IMR-90 (cell line): ENCODE results near the gene CARNS1. TPM values are rescaled to one million over a fixed set of nuclear protein-coding genes. Genes with fewer than 3 reads are reported as not detected.
A peak's percentile ranks its signal among the peaks of the same experiment; 100 is the strongest.

Source experiments
- ATAC-seq: fragments of 200-7000 bp; cut with Tn5 transposase; 2 replicates; pipeline ENCODE4 v1.9.1; 2020; ENCODE audit warnings: low read depth, mild to moderate bottlenecking, moderate library complexity
- BruUV-seq: library from RNA; stranded (reverse); fragments of 400-500 nt; replicated peaks from 2 replicates; lab custom pipeline; 2021; lab: Mats Ljungman, UMichigan
- CTCF ChIA-PET: fragments of 300-600 bp; formaldehyde crosslinking; extraction: SDS; loops from one replicate; lab custom pipeline; 2021; ENCODE audit warnings: antibody characterized with exemption; lab: Yijun Ruan, JAX
- POLR2A ChIA-PET: fragments of 300-600 bp; sonication (Branson Sonifier 250); formaldehyde crosslinking; loops from one replicate; lab custom pipeline; 2022; ENCODE audit warnings: antibody characterized with exemption; ENCODE audit not compliant: unreplicated experiment; lab: Charles Lee
- DNase-seq: peaks from one replicate; pipeline ENCODE4 v3.0.0; 2013
- H2AFZ ChIP-seq: replicated peaks from 2 replicates; pipeline ENCODE3; 2013; ENCODE audit warnings: low read length, mild to moderate bottlenecking; ENCODE audit not compliant: poor library complexity
- H2AK5ac ChIP-seq: 2 replicates; pipeline ENCODE4 v1.6.1; 2013; ENCODE audit warnings: low read depth, low read length, inconsistent platforms
- H2AK9ac ChIP-seq: replicated peaks from 2 replicates; pipeline ENCODE3; 2013; ENCODE audit warnings: mild to moderate bottlenecking, low read depth, low read length, moderate library complexity; ENCODE audit not compliant: poor library complexity
- H2BK120ac ChIP-seq: 2 replicates; pipeline ENCODE4 v1.6.1; 2013; ENCODE audit warnings: low read depth, low read length, inconsistent platforms
- H2BK15ac ChIP-seq: 3 replicates; pipeline ENCODE4 v1.6.1; 2013; ENCODE audit warnings: low read depth, low read length, inconsistent platforms
- H2BK20ac ChIP-seq: 2 replicates; pipeline ENCODE4 v1.6.1; 2013; ENCODE audit warnings: low read depth, mild to moderate bottlenecking, inconsistent platforms, low read length, moderate library complexity
- H2BK5ac ChIP-seq: 2 replicates; pipeline ENCODE4 v1.6.1; 2013; ENCODE audit warnings: mild to moderate bottlenecking, low read depth, low read length, inconsistent platforms; ENCODE audit not compliant: poor library complexity, severe bottlenecking
- H3K14ac ChIP-seq: replicated peaks from 2 replicates; pipeline ENCODE4 v1.6.1; 2013; ENCODE audit warnings: low read depth, low read length, inconsistent platforms
- H3K18ac ChIP-seq: 2 replicates; pipeline ENCODE4 v1.6.1; 2013; ENCODE audit warnings: low read depth, low read length, control low read depth
- H3K23ac ChIP-seq: 2 replicates; pipeline ENCODE4 v1.6.1; 2013; ENCODE audit warnings: low read depth, low read length, inconsistent platforms
- H3K27ac ChIP-seq: 2 replicates; pipeline ENCODE4 v1.5.1; 2013; ENCODE audit warnings: mild to moderate bottlenecking, control low read depth, low read length; ENCODE audit not compliant: insufficient read depth
- H3K27me3 ChIP-seq: 2 replicates; pipeline ENCODE4 v1.6.1; 2013; ENCODE audit warnings: low read length; ENCODE audit not compliant: control insufficient read depth, insufficient read depth
- H3K36me3 ChIP-seq: 2 replicates; pipeline ENCODE4 v1.6.1; 2013; ENCODE audit warnings: low read length, mixed read lengths; ENCODE audit not compliant: control insufficient read depth, insufficient read depth
- H3K4ac ChIP-seq: 2 replicates; pipeline ENCODE4 v1.6.1; 2013; ENCODE audit warnings: low read depth, low read length, inconsistent platforms
- H3K4me1 ChIP-seq: 2 replicates; pipeline ENCODE4 v1.6.1; 2013; ENCODE audit warnings: low read length, mixed read lengths; ENCODE audit not compliant: control insufficient read depth, insufficient read depth
- H3K4me2 ChIP-seq: 2 replicates; pipeline ENCODE4 v1.6.1; 2013; ENCODE audit warnings: low read depth, mild to moderate bottlenecking, control low read depth, low read length, moderate library complexity
- H3K4me3 ChIP-seq: 2 replicates; pipeline ENCODE4 v1.5.1; 2013; ENCODE audit warnings: low read depth, mild to moderate bottlenecking, control low read depth, low read length, moderate library complexity; ENCODE audit not compliant: insufficient read depth
- H3K56ac ChIP-seq: 2 replicates; pipeline ENCODE4 v1.6.1; 2013; ENCODE audit warnings: low read length, inconsistent platforms; ENCODE audit not compliant: insufficient read depth; ENCODE audit errors: extremely low read depth
- H3K79me1 ChIP-seq, 2 experiments: 2 replicates each; pipeline ENCODE4 v1.6.1; 2013; ENCODE audit warnings: low read length in 2 of 2, inconsistent platforms in 1 of 2, low read depth in 1 of 2
- H3K9ac ChIP-seq: 2 replicates; pipeline ENCODE4 v1.6.1; 2013; ENCODE audit warnings: low read depth, low read length, control low read depth
- H3K9me1 ChIP-seq: 2 replicates; pipeline ENCODE4 v1.6.1; 2013; ENCODE audit warnings: low read length, inconsistent platforms; ENCODE audit not compliant: insufficient read depth
- H3K9me3 ChIP-seq: 2 replicates; pipeline ENCODE4 v1.6.1; 2013; ENCODE audit warnings: low read length; ENCODE audit not compliant: control insufficient read depth, insufficient read depth
- H4K20me1 ChIP-seq: 2 replicates; pipeline ENCODE4 v1.6.1; 2013; ENCODE audit warnings: low read length, inconsistent platforms; ENCODE audit not compliant: insufficient read depth
- H4K5ac ChIP-seq: 2 replicates; pipeline ENCODE4 v1.6.1; 2013; ENCODE audit warnings: mild to moderate bottlenecking, low read depth, low read length, control low read depth
- H4K8ac ChIP-seq, 2 experiments: 2 replicates each; pipeline ENCODE4 v1.6.1; 2013; ENCODE audit warnings: low read depth in 2 of 2, low read length in 2 of 2, control low read depth in 1 of 2, inconsistent platforms in 1 of 2
- H4K91ac ChIP-seq: 2 replicates; pipeline ENCODE4 v1.6.1; 2013; ENCODE audit warnings: low read depth, low read length, inconsistent platforms; ENCODE audit not compliant: insufficient read depth
- BHLHE40 ChIP-seq: fragments of 150-350 bp; IDR thresholded peaks from 2 replicates; pipeline ENCODE4 v1.6.1; 2016; ENCODE audit warnings: mild to moderate bottlenecking, low read depth, low read length
- CEBPB ChIP-seq: IDR thresholded peaks from 2 replicates; pipeline ENCODE4 v1.6.1; 2012; ENCODE audit warnings: low read depth, low read length, improper control_type of control experiment
- CHD1 ChIP-seq: IDR thresholded peaks from 2 replicates; pipeline ENCODE4 v1.6.1; 2012; ENCODE audit warnings: low read depth, low read length, improper control_type of control experiment
- CTCF ChIP-seq: conservative IDR thresholded peaks from 2 replicates; pipeline ENCODE4 v1.5.1; 2012; ENCODE audit warnings: mild to moderate bottlenecking, low read depth, low read length, improper control_type of control experiment
- ELK1 ChIP-seq: fragments of 150-350 bp; IDR thresholded peaks from 2 replicates; pipeline ENCODE4 v1.6.1; 2016; ENCODE audit warnings: low read depth, mild to moderate bottlenecking, low read length, moderate library complexity, borderline replicate concordance
- FOS ChIP-seq: fragments of 150-350 bp; IDR thresholded peaks from 2 replicates; pipeline ENCODE4 v1.6.1; 2016; ENCODE audit warnings: low read depth, low read length
- MAFK ChIP-seq: IDR thresholded peaks from 2 replicates; pipeline ENCODE4 v1.6.1; 2012; ENCODE audit warnings: low read depth, low read length, improper control_type of control experiment
- MAZ ChIP-seq: IDR thresholded peaks from 2 replicates; pipeline ENCODE4 v1.6.1; 2012; ENCODE audit warnings: low read depth, mild to moderate bottlenecking, low read length, improper control_type of control experiment, moderate library complexity, borderline replicate concordance
- MXI1 ChIP-seq: IDR thresholded peaks from 2 replicates; pipeline ENCODE4 v1.6.1; 2012; ENCODE audit warnings: low read depth, mild to moderate bottlenecking, low read length, moderate library complexity, borderline replicate concordance
- NFE2L2 ChIP-seq: fragments of 150-350 bp; IDR thresholded peaks from 2 replicates; pipeline ENCODE4 v1.6.1; 2016; ENCODE audit warnings: low read depth, mild to moderate bottlenecking, low read length
- POLR2A ChIP-seq: IDR thresholded peaks from 2 replicates; pipeline ENCODE4 v1.6.1; 2012; ENCODE audit warnings: mild to moderate bottlenecking, low read depth, low read length
- RAD21 ChIP-seq: IDR thresholded peaks from 2 replicates; pipeline ENCODE4 v1.6.1; 2012; ENCODE audit warnings: low read length, improper control_type of control experiment
- RCOR1 ChIP-seq: IDR thresholded peaks from 2 replicates; pipeline ENCODE4 v1.6.1; 2012; ENCODE audit warnings: mild to moderate bottlenecking, low read length, improper control_type of control experiment; ENCODE audit not compliant: insufficient replicate concordance
- RFX5 ChIP-seq: IDR thresholded peaks from 2 replicates; pipeline ENCODE4 v1.8.0; 2012; ENCODE audit warnings: low read depth, mild to moderate bottlenecking, low read length, moderate library complexity
- SMC3 ChIP-seq: fragments of 150-350 bp; IDR thresholded peaks from 2 replicates; pipeline ENCODE4 v1.6.1; 2016; ENCODE audit warnings: low read depth, mild to moderate bottlenecking, antibody characterized with exemption, low read length, moderate library complexity
- USF2 ChIP-seq: fragments of 150-350 bp; IDR thresholded peaks from 2 replicates; pipeline ENCODE4 v1.6.1; 2017; ENCODE audit warnings: mild to moderate bottlenecking, antibody characterized with exemption, low read length, low read depth
- WGBS, 2 experiments: methylation state at CpG; one replicate each; pipeline versions ENCODE4 v1.1.5 to v1.1.7; 2013; ENCODE audit warnings: missing lambda C conversion rate in 2 of 2; ENCODE audit not compliant: insufficient read length in 1 of 2; ENCODE audit errors: extremely low coverage in 2 of 2; 5-methylcytosine and 5-hydroxymethylcytosine counted together
- dilution Hi-C: fragments of 300-500 bp; cut with HindIII; formaldehyde crosslinking; loops from one replicate; pipeline ENCODE4 v1.14.3; 2018; ENCODE audit warnings: low sequenced_read_pairs; ENCODE audit not compliant: unreplicated experiment
- in situ Hi-C: fragments of 300-500 bp; cut with MboI; formaldehyde crosslinking; loops from 3 replicates; pipeline ENCODE4 v1.14.3; 2019; ENCODE audit warnings: low sequenced_read_pairs, inconsistent platforms, mixed read lengths
- intact Hi-C: fragments of 100-400 bp; cut with micrococcal nuclease; formaldehyde crosslinking; loops from 2 replicates; pipeline ENCODE4 v1.10.0; 2022
- polyA plus RNA-seq, 3 experiments: library from polyadenylated mRNA; depleted of rRNA; stranded (reverse); fragments of >200 nt; gene quantifications; 2 replicates each; pipeline ENCODE4 v1.2.3, GENCODE V29; 2012; ENCODE audit warnings: low replicate concordance in 1 of 3
- total RNA-seq: library from RNA; depleted of rRNA; stranded (reverse); fragments of >200 nt; gene quantifications from 2 replicates; pipeline ENCODE4 v1.2.3, GENCODE V29; 2012

The CARNS1 gene
- total and polyA plus RNA-seq, 2 of the 4 experiments (the other 2 are of a cell fraction), result under 0.01 to 0.32 TPM

GRCh38 chr11:67384851-67385366 is 30.6 kb upstream of the CARNS1 start:
- in situ Hi-C loops (loop anchor here (5.0 kb wide), 1 partner anchor 123 kb away; no protein-coding TSS in a partner anchor), intact Hi-C loops (no loop called here), dilution Hi-C loops (no loop called here)
- WGBS, 2 experiments, result 82% methylated on average over 2 of the region's 3 CpGs; no CpG with 5 or more reads in 1 of the 2 experiments
- Histone ChIP-seq H3K4me2 (no peak overlapping the region), H3K18ac (no peak overlapping the region), H2BK120ac (no peak overlapping the region), H2AFZ (peak overlapping the region; percentile 26), H3K27ac (no peak overlapping the region), H3K23ac (no peak overlapping the region), H3K4me3 (no peak overlapping the region), H3K9me1 (no peaks in the 10 kb centered on the region; the same call in 1 of the 2 replicates), H3K27me3 (no peaks in the 10 kb centered on the region; the same call in 1 of the 2 replicates), H3K14ac (no peak overlapping the region), H3K79me1 (peaks cover 0 to 5% of the 10 kb centered on the region in 2 experiments; a peak in 1 of 4 replicates), H3K36me3 (no peaks in the 10 kb centered on the region), H2BK15ac (no peak overlapping the region), H2AK5ac (peak overlapping the region; percentile 57; the same call in 1 of the 2 replicates), H4K5ac (no peak overlapping the region), H2BK20ac (no peak overlapping the region), H3K56ac (no peak overlapping the region), H3K4me1 (peaks cover 8% of the 10 kb centered on the region; the same call in 1 of the 2 replicates), H3K9ac (no peak overlapping the region), H3K9me3 (no peaks in the 10 kb centered on the region), H4K20me1 (no peaks in the 10 kb centered on the region), H4K91ac (no peak overlapping the region), H4K8ac (peak overlapping the region; percentile 40 to 42; a peak in 2 of 4 replicates), H3K4ac (no peak overlapping the region), H2AK9ac (no peak overlapping the region), H2BK5ac (no peak overlapping the region)
- peak; percentile 64 for DNase-seq
- ChIA-PET CTCF (no interaction called here), POLR2A (no interaction called here)
- TF ChIP-seq RAD21 (no peak), MAZ (no peak), ELK1 (no peak), USF2 (no peak), SMC3 (no peak), CHD1 (no peak), FOS (no peak), MAFK (no peak), RCOR1 (no peak), POLR2A (no peak), CTCF (no peak), RFX5 (no peak), BHLHE40 (no peak), NFE2L2 (no peak), MXI1 (no peak), CEBPB (no peak)
- BruUV-seq, result no TSS peak
- ATAC-seq, result peak; percentile 22
